ENCODE measurements around the gene CCDC9B. TPM values are rescaled to one million over a fixed set of nuclear protein-coding genes. Genes with fewer than 3 reads are reported as not detected.

CCDC9B gene
- total RNA-seq, 2 donors from 2014 or later, result 31.8 to 32.2 TPM

- H3K36me3 ChIP-seq, result peaks cover 18% of the 10 kb centered on the region
- peaks cover 0 to 90% of the 10 kb centered on the region in 2 donors for H3K4me1 ChIP-seq
- DNase-seq (ENCODE audit: low spot score), result no peak
- no peak for TF ChIP-seq CTCF (IDR thresholded peaks at IDR 0.05)
- no peaks in the 10 kb centered on the region for H3K27me3 ChIP-seq
- peak overlapping the region; percentile 77 to 93 for H3K27ac ChIP-seq
- no peak overlapping the region for H3K4me3 ChIP-seq
- H3K9me3 ChIP-seq, result no peaks in the 10 kb centered on the region
Observed at GRCh38 chr15:40331637-40332036, 9.1 kb downstream of the CCDC9B start.

- H3K9me3 ChIP-seq, result no peaks in the 10 kb centered on the region
- TF ChIP-seq CTCF (IDR thresholded peaks at IDR 0.05), result no peak
- H3K36me3 ChIP-seq, result peaks cover 13% of the 10 kb centered on the region
- no peak for DNase-seq (ENCODE audit: low spot score)
- H3K4me1 ChIP-seq, result peaks cover 0 to 90% of the 10 kb centered on the region in 2 donors
- H3K27me3 ChIP-seq, result no peaks in the 10 kb centered on the region
- no peak overlapping the region for H3K4me3 ChIP-seq
- peak overlapping the region; percentile 77 to 93 for H3K27ac ChIP-seq
Observed at GRCh38 chr15:40331026-40331425, 9.7 kb downstream of the CCDC9B start.

GRCh38 chr15:40330368-40330836 is 10.3 kb downstream of the CCDC9B start:
- Histone ChIP-seq H3K27ac (peak overlapping the region; percentile 77 to 93), H3K27me3 (no peaks in the 10 kb centered on the region), H3K9me3 (no peaks in the 10 kb centered on the region), H3K36me3 (peaks cover 7% of the 10 kb centered on the region), H3K4me3 (no peak overlapping the region), H3K4me1 (peaks cover 0 to 90% of the 10 kb centered on the region in 2 donors)
- TF ChIP-seq CTCF (IDR thresholded peaks at IDR 0.05), result no peak
- DNase-seq (ENCODE audit: low spot score), result no peak

- H3K4me3 ChIP-seq, result no peak overlapping the region
- no peaks in the 10 kb centered on the region for H3K27me3 ChIP-seq
- TF ChIP-seq CTCF (IDR thresholded peaks at IDR 0.05), result no peak
- peak overlapping the region; percentile 77 to 93 for H3K27ac ChIP-seq
- no peak for DNase-seq (ENCODE audit: low spot score)
- H3K4me1 ChIP-seq, result peaks cover 0 to 90% of the 10 kb centered on the region in 2 donors
- peaks cover under 1% of the 10 kb centered on the region for H3K36me3 ChIP-seq
- H3K9me3 ChIP-seq, result no peaks in the 10 kb centered on the region
Observed at GRCh38 chr15:40329804-40330203, 10.9 kb downstream of the CCDC9B start.

GRCh38 chr15:40328751-40329150 is 12.0 kb downstream of the CCDC9B start:
- Histone ChIP-seq H3K27me3 (no peaks in the 10 kb centered on the region), H3K36me3 (no peaks in the 10 kb centered on the region), H3K4me1 (peaks cover 0 to 84% of the 10 kb centered on the region in 2 donors), H3K4me3 (no peak overlapping the region), H3K27ac (peak overlapping the region; percentile 24 to 93), H3K9me3 (no peaks in the 10 kb centered on the region)
- TF ChIP-seq CTCF (IDR thresholded peaks at IDR 0.05), result no peak
- no peak for DNase-seq (ENCODE audit: low spot score)

- H3K36me3 ChIP-seq, result no peaks in the 10 kb centered on the region
- no peak for TF ChIP-seq CTCF (IDR thresholded peaks at IDR 0.05)
- no peak for DNase-seq (ENCODE audit: low spot score)
- peak overlapping the region; percentile 24 to 93 for H3K27ac ChIP-seq
- H3K9me3 ChIP-seq, result no peaks in the 10 kb centered on the region
- no peaks in the 10 kb centered on the region for H3K27me3 ChIP-seq
- no peak overlapping the region for H3K4me3 ChIP-seq
- H3K4me1 ChIP-seq, result peaks cover 0 to 80% of the 10 kb centered on the region in 2 donors
Observed at GRCh38 chr15:40328176-40328575, 12.6 kb downstream of the CCDC9B start.

Data from right atrium auricular region (tissue), 2 donors.